Neuronal stem cell (in vitro differentiated cells): ENCODE results near the gene SNRNP200.
A peak's percentile ranks its signal among the peaks of the same experiment; 100 is the strongest.

Experiments
- DNase-seq: peaks from one replicate; pipeline ENCODE4 v3.0.0-alpha.2; 2013; ENCODE audit warnings: low spot score
- H2AFZ ChIP-seq: one replicate; pipeline ENCODE4 v1.6.1; 2013; ENCODE audit warnings: mild to moderate bottlenecking, low read length, inconsistent platforms
- H2AK5ac ChIP-seq: 2 replicates; pipeline ENCODE4 v1.6.1; 2013; ENCODE audit warnings: low read depth, mild to moderate bottlenecking, inconsistent platforms, low read length, moderate library complexity, mixed read lengths
- H2BK120ac ChIP-seq: 2 replicates; pipeline ENCODE4 v1.6.1; 2013; ENCODE audit warnings: low read depth, mild to moderate bottlenecking, inconsistent platforms, low read length, moderate library complexity, mixed read lengths
- H2BK12ac ChIP-seq: one replicate; pipeline ENCODE4 v1.6.1; 2013; ENCODE audit warnings: low read length, inconsistent platforms
- H2BK15ac ChIP-seq: 2 replicates; pipeline ENCODE4 v1.6.1; 2013; ENCODE audit warnings: mild to moderate bottlenecking, low read length, inconsistent platforms, mixed read lengths
- H2BK5ac ChIP-seq: one replicate; pipeline ENCODE4 v1.6.1; 2013; ENCODE audit warnings: inconsistent platforms, mild to moderate bottlenecking, low read length, moderate library complexity
- H3K14ac ChIP-seq: one replicate; pipeline ENCODE4 v1.6.1; 2013; ENCODE audit warnings: low read length, inconsistent platforms
- H3K18ac ChIP-seq: 2 replicates; pipeline ENCODE4 v1.6.1; 2013; ENCODE audit warnings: low read length, inconsistent platforms
- H3K23ac ChIP-seq: 2 replicates; pipeline ENCODE4 v1.6.1; 2013; ENCODE audit warnings: low read depth, mild to moderate bottlenecking, mixed read lengths, low read length, inconsistent platforms; ENCODE audit not compliant: poor library complexity
- H3K27ac ChIP-seq: replicated peaks from 3 replicates; pipeline ENCODE4 v1.5.1; 2013; ENCODE audit warnings: low read length, inconsistent platforms
- H3K27me3 ChIP-seq, 3 experiments: 2 replicates each; pipeline ENCODE4 v1.6.1; 2013; ENCODE audit warnings: low read length in 3 of 3, mild to moderate bottlenecking in 2 of 3, inconsistent platforms in 1 of 3, low read depth in 1 of 3, mixed read lengths in 1 of 3, moderate library complexity in 1 of 3; ENCODE audit not compliant: control insufficient read depth in 3 of 3, insufficient read depth in 3 of 3
- H3K36me3 ChIP-seq, 2 donors: replicated peaks in 1 of 2; 2 replicates each; pipeline ENCODE4 v1.6.1; 2013; ENCODE audit warnings: low read length in 2 of 2; ENCODE audit not compliant: control insufficient read depth in 2 of 2, insufficient read depth in 2 of 2
- H3K4ac ChIP-seq: 2 replicates; pipeline ENCODE4 v1.6.1; 2013; ENCODE audit warnings: inconsistent platforms, mild to moderate bottlenecking, low read length, moderate library complexity
- H3K4me1 ChIP-seq, 2 donors: 1 replicate in 1 of 2; 2 replicates in 1 of 2; pipeline ENCODE4 v1.6.1; 2013; ENCODE audit warnings: low read length in 2 of 2, low read depth in 1 of 2; ENCODE audit not compliant: control insufficient read depth in 2 of 2, insufficient read depth in 1 of 2
- H3K4me2 ChIP-seq: one replicate; pipeline ENCODE4 v1.6.1; 2013; ENCODE audit warnings: mild to moderate bottlenecking, low read length, inconsistent platforms; ENCODE audit not compliant: insufficient read depth, poor library complexity, severe bottlenecking
- H3K4me3 ChIP-seq, 2 donors: 2 replicates each; pipeline ENCODE4 v1.5.1; 2013; ENCODE audit warnings: low read length in 2 of 2, mild to moderate bottlenecking in 2 of 2, inconsistent platforms in 1 of 2, moderate library complexity in 1 of 2
- H3K79me1 ChIP-seq: one replicate; pipeline ENCODE4 v1.6.1; 2013; ENCODE audit warnings: low read depth, mild to moderate bottlenecking, inconsistent platforms, low read length, moderate library complexity
- H3K9ac ChIP-seq: one replicate; pipeline ENCODE4 v1.6.1; 2013; ENCODE audit warnings: mild to moderate bottlenecking, low read depth, low read length, inconsistent platforms; ENCODE audit not compliant: poor library complexity
- H3K9me3 ChIP-seq, 2 donors: replicated peaks in 1 of 2; 2 replicates each; pipeline versions ENCODE3 to v1.6.1; 2013; ENCODE audit warnings: low read length in 2 of 2, mild to moderate bottlenecking in 2 of 2, inconsistent platforms in 1 of 2, low read depth in 1 of 2, mixed read lengths in 1 of 2, moderate library complexity in 1 of 2; ENCODE audit not compliant: control insufficient read depth in 2 of 2, insufficient read depth in 1 of 2
- H4K8ac ChIP-seq: one replicate; pipeline ENCODE4 v1.6.1; 2013; ENCODE audit warnings: low read depth, mild to moderate bottlenecking, inconsistent platforms, low read length, moderate library complexity
- H4K91ac ChIP-seq: one replicate; pipeline ENCODE4 v1.6.1; 2013; ENCODE audit warnings: low read length, low read depth, mild to moderate bottlenecking, inconsistent platforms; ENCODE audit not compliant: poor library complexity
- WGBS, 2 donors: extraction: QIAGEN DNeasy Blood & Tissue Kit; methylation state at CpG; one replicate each; pipeline ENCODE4 v1.1.7; 2013; ENCODE audit warnings: missing lambda C conversion rate in 2 of 2, mixed read lengths in 1 of 2; ENCODE audit not compliant: insufficient read length in 2 of 2, insufficient replicate concordance in 1 of 2; ENCODE audit errors: extremely low coverage in 2 of 2; 5-methylcytosine and 5-hydroxymethylcytosine counted together

SNRNP200 gene

GRCh38 chr2:96325041-96325883 lies 19.9 kb upstream of the SNRNP200 start, which contains the start of gene ITPRIPL1:
TSS of gene ITPRIPL1 (plus strand) at chr2:96325317. CDS start at chr2:96325840, 523 bp downstream.
- no peak for DNase-seq
- Histone ChIP-seq H3K4me3 (peak within 1 kb of the TSS in 1 of 2 donors; percentile 81), H3K4ac (no peak within 1 kb of the TSS), H2BK120ac (no peak within 1 kb of the TSS), H3K4me2 (peak within 1 kb of the TSS; percentile 93), H3K36me3 (peaks cover 0 to 4% of the 10 kb centered on the region in 2 donors), H3K27ac (no peak within 1 kb of the TSS), H2AK5ac (no peak within 1 kb of the TSS), H2AFZ (peak within 1 kb of the TSS; percentile 75), H3K79me1 (peaks cover 1% of the 10 kb centered on the region), H3K4me1 (peaks cover 6 to 11% of the 10 kb centered on the region in 2 donors), H3K14ac (peak within 1 kb of the TSS; percentile 11), H3K9me3 (no peaks in the 10 kb centered on the region), H3K18ac (peak within 1 kb of the TSS; percentile 93), H2BK5ac (peak within 1 kb of the TSS; percentile 88), H2BK15ac (peak within 1 kb of the TSS; percentile 62), H3K23ac (peak within 1 kb of the TSS; percentile 83), H4K8ac (no peak within 1 kb of the TSS), H2BK12ac (no peak within 1 kb of the TSS), H3K27me3 (peaks cover 0 to 33% (median 10%) of the 10 kb centered on the region in 3 experiments), H3K9ac (peak within 1 kb of the TSS; percentile 66), H4K91ac (peak within 1 kb of the TSS; percentile 65)
- no CpG with 5 or more reads among the region's 58 CpGs for WGBS, 2 donors

GRCh38 chr2:96324721-96325040 lies 19.3 kb upstream of the SNRNP200 start:
- Histone ChIP-seq H3K79me1 (peaks cover 1% of the 10 kb centered on the region), H2BK120ac (no peak overlapping the region), H3K18ac (peak overlapping the region; percentile 93), H2AFZ (peak overlapping the region; percentile 75), H4K8ac (no peak overlapping the region), H3K14ac (no peak overlapping the region), H3K4me2 (peak overlapping the region; percentile 93), H3K36me3 (peaks cover 0 to 4% of the 10 kb centered on the region in 2 donors), H3K4me1 (peaks cover 6 to 11% of the 10 kb centered on the region in 2 donors), H3K23ac (no peak overlapping the region), H4K91ac (no peak overlapping the region), H3K4ac (no peak overlapping the region), H3K9ac (no peak overlapping the region), H2BK5ac (peak overlapping the region; percentile 88), H2BK12ac (no peak overlapping the region), H2BK15ac (peak overlapping the region; percentile 62), H3K9me3 (no peaks in the 10 kb centered on the region), H3K4me3 (peak overlapping the region in 1 of 2 donors; percentile 81), H2AK5ac (no peak overlapping the region), H3K27me3 (peaks cover 0 to 34% (median 10%) of the 10 kb centered on the region in 3 experiments), H3K27ac (no peak overlapping the region)
- no peak for DNase-seq
- no CpG with 5 or more reads among the region's 6 CpGs for WGBS, 2 donors

- no peak overlapping the region for H2BK12ac ChIP-seq
- H2AK5ac ChIP-seq = no peak overlapping the region
- H3K4me2 ChIP-seq = no peak overlapping the region
- no peak overlapping the region for H3K18ac ChIP-seq
- no CpG with 5 or more reads among the region's 1 CpG for WGBS, 2 donors
- no peaks in the 10 kb centered on the region for H3K9me3 ChIP-seq
- no peak overlapping the region for H4K8ac ChIP-seq
- peaks cover 4 to 11% of the 10 kb centered on the region in 2 donors for H3K4me1 ChIP-seq
- no peak overlapping the region for H2BK120ac ChIP-seq
- H3K14ac ChIP-seq = no peak overlapping the region
- H3K4ac ChIP-seq = no peak overlapping the region
- peaks cover 0 to 4% of the 10 kb centered on the region in 2 donors for H3K36me3 ChIP-seq
- H3K4me3 ChIP-seq = no peak overlapping the region
- H3K27ac ChIP-seq = no peak overlapping the region
- peaks cover 1% of the 10 kb centered on the region for H3K79me1 ChIP-seq
- H2AFZ ChIP-seq = no peak overlapping the region
- no peak overlapping the region for H3K9ac ChIP-seq
- no peak overlapping the region for H3K23ac ChIP-seq
- no peak for DNase-seq
- peaks cover 0 to 34% (median 10%) of the 10 kb centered on the region in 3 experiments for H3K27me3 ChIP-seq
- H2BK15ac ChIP-seq = no peak overlapping the region
- no peak overlapping the region for H2BK5ac ChIP-seq
- H4K91ac ChIP-seq = no peak overlapping the region
Observed at GRCh38 chr2:96323849-96324248, 18.5 kb upstream of the SNRNP200 start.
